Adipocyte (in vitro differentiated cells): Measurements from ENCODE around the gene TMC2.
A peak's percentile ranks its signal among the peaks of the same experiment; 100 is the strongest.
"Not testable (repeated sequence)": the region's sequence is repeated elsewhere in the genome, so short reads cannot be mapped to it uniquely, and the experiment has no call there.

Experiments
- DNase-seq: peaks from one replicate; pipeline ENCODE4 v3.0.0-alpha.2; 2015; ENCODE audit warnings: low read depth
- H3K27me3 ChIP-seq: replicated peaks from 2 replicates; pipeline ENCODE4 v1.7.0; 2013; ENCODE audit warnings: mild to moderate bottlenecking, low read length, moderate library complexity; ENCODE audit not compliant: control insufficient read depth, insufficient read depth
- H3K36me3 ChIP-seq: 2 replicates; pipeline ENCODE4 v1.7.0; 2013; ENCODE audit warnings: low read length, mild to moderate bottlenecking, moderate library complexity; ENCODE audit not compliant: control insufficient read depth, insufficient read depth, severe bottlenecking
- H3K4me1 ChIP-seq: 2 replicates; pipeline ENCODE4 v1.7.0; 2013; ENCODE audit warnings: mild to moderate bottlenecking, low read length, moderate library complexity; ENCODE audit not compliant: control insufficient read depth, insufficient read depth
- H3K4me3 ChIP-seq: 2 replicates; pipeline ENCODE4 v1.7.0; 2013; ENCODE audit warnings: mild to moderate bottlenecking, low read length, moderate library complexity
- H3K9ac ChIP-seq: 2 replicates; pipeline ENCODE4 v1.7.0; 2013; ENCODE audit warnings: mild to moderate bottlenecking, low read length, moderate library complexity
- H3K9me3 ChIP-seq: 2 replicates; pipeline ENCODE4 v1.7.0; 2013; ENCODE audit warnings: mild to moderate bottlenecking, low read length, moderate library complexity; ENCODE audit not compliant: control insufficient read depth

Gene TMC2

DNA sequence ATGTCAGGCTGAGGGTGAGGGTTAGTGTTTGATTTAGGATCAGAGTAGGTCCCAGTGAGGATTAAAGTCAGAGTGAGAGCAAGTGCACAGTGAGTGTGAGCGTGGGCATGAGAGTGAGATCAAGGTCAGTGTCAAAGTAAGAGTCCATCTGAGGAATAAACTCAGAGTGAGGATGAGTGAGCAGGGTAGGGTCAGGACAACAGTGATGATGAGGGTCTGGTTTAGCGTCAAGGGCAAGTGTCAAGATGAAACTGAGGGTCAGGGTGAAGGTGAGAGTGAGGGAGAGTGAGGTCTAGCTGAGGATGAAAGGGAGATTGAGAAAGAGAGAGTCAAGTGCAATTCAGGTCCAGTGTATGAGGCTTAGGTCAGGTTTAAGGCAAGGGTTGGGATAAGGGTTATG, 20.0 kb upstream of the TMC2 start:
- Histone ChIP-seq H3K36me3 (no peaks in the 10 kb centered on the region), H3K9ac (no peak overlapping the region), H3K4me3 (no peak overlapping the region), H3K4me1 (peaks cover 18% of the 10 kb centered on the region), H3K27me3 (no peaks in the 10 kb centered on the region), H3K9me3 (no peaks in the 10 kb centered on the region)
- DNase-seq, result no peak

DNA sequence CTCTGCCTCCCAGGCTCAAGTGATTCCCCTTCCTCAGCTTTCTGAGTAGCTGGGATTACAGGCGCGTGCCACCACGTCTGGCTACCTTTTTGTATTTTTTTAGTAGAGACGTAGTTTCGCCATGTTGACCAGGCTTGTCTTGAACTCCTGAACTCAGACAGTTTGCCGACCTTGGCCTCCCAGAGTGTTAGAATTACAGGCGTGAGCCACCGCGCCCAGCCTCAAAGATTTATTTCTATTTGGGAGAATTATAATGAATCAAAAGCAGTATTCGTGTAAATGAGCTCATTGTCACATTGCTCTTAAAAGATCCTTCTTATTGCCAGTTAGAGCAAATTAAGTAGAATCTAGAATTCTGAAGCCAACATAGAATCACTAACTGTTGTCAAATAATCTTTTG, 18.3 kb upstream of the TMC2 start:
- DNase-seq, result no peak
- H3K27me3 ChIP-seq, result no peaks in the 10 kb centered on the region
- H3K9ac ChIP-seq, result no peak overlapping the region

DNA sequence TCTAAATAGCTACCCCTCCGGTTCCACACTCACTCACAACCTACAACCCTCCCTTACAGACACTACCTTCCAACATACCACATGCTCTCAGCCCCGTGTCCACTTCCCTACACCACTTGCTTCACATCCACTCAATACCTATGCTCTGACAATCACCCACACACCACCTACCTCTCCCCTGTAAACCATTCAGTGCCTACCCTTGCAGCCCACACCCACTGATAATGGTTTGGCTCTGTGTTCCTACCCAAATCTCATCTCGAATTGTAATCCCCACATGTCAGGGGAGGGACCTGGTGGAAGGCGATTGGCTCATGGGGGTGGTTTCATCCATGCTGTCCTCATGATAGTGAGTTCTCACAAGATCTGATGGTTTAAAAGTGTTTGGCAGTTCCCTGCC, 17.8 kb upstream of the TMC2 start:
- DNase-seq, result no peak
- H3K9ac ChIP-seq, result no peak overlapping the region
- H3K4me1 ChIP-seq, result peaks cover 18% of the 10 kb centered on the region
- H3K9me3 ChIP-seq, result no peaks in the 10 kb centered on the region
- H3K27me3 ChIP-seq, result no peaks in the 10 kb centered on the region
- no peaks in the 10 kb centered on the region for H3K36me3 ChIP-seq
- H3K4me3 ChIP-seq, result no peak overlapping the region

More for the DNA sequence above, 18.3 kb upstream of the TMC2 start:
- Histone ChIP-seq H3K36me3 (no peaks in the 10 kb centered on the region), H3K4me3 (no peak overlapping the region), H3K9me3 (no peaks in the 10 kb centered on the region), H3K4me1 (peaks cover 18% of the 10 kb centered on the region)

GRCh38 chr20:2519115-2519809, 17.1 kb upstream of the TMC2 start:
- no peak overlapping the region for H3K9ac ChIP-seq
- DNase-seq, result peak; percentile 59
- no peaks in the 10 kb centered on the region for H3K36me3 ChIP-seq
- no peaks in the 10 kb centered on the region for H3K9me3 ChIP-seq
- H3K4me3 ChIP-seq, result no peak overlapping the region
- peaks cover 18% of the 10 kb centered on the region for H3K4me1 ChIP-seq
- no peaks in the 10 kb centered on the region for H3K27me3 ChIP-seq

GRCh38 chr20:2520617-2521016, 15.8 kb upstream of the TMC2 start:
- Histone ChIP-seq H3K9me3 (no peaks in the 10 kb centered on the region), H3K9ac (no peak overlapping the region), H3K4me3 (no peak overlapping the region), H3K36me3 (no peaks in the 10 kb centered on the region), H3K27me3 (no peaks in the 10 kb centered on the region), H3K4me1 (peaks cover 12% of the 10 kb centered on the region)
- DNase-seq, result no peak

- no peaks in the 10 kb centered on the region for H3K36me3 ChIP-seq
Measured at GRCh38 chr20:2521369-2522305, 14.7 kb upstream of the TMC2 start.

GRCh38 chr20:2522826-2523429, 13.4 kb upstream of the TMC2 start:
- H3K27me3 ChIP-seq, H3K36me3 ChIP-seq, H3K9me3 ChIP-seq, DNase-seq, H3K4me3 ChIP-seq, H3K9ac ChIP-seq: not testable (repeated sequence)
- H3K4me1 ChIP-seq, result peaks cover 13% of the 10 kb centered on the region

More at GRCh38 chr20:2521369-2522305, 14.7 kb upstream of the TMC2 start:
- Histone ChIP-seq H3K4me3 (no peak overlapping the region), H3K9me3 (no peaks in the 10 kb centered on the region), H3K27me3 (no peaks in the 10 kb centered on the region), H3K4me1 (peaks cover 13% of the 10 kb centered on the region), H3K9ac (no peak overlapping the region)
- peak; percentile 72 for DNase-seq

GRCh38 chr20:2523919-2524708, 12.3 kb upstream of the TMC2 start:
- peak overlapping the region; percentile 94 for H3K9ac ChIP-seq
- H3K9me3 ChIP-seq, result no peaks in the 10 kb centered on the region
- H3K4me3 ChIP-seq, result peak overlapping the region; percentile 89
- peaks cover 13% of the 10 kb centered on the region for H3K4me1 ChIP-seq
- H3K27me3 ChIP-seq, result no peaks in the 10 kb centered on the region
- DNase-seq, result peak; percentile 93
- no peaks in the 10 kb centered on the region for H3K36me3 ChIP-seq

GRCh38 chr20:2524709-2525506, 11.5 kb upstream of the TMC2 start:
- H3K9ac ChIP-seq, result peak overlapping the region; percentile 94
- no peaks in the 10 kb centered on the region for H3K36me3 ChIP-seq
- DNase-seq, result peak; percentile 74

GRCh38 chr20:2526218-2526583, 10.2 kb upstream of the TMC2 start:
- H3K9ac ChIP-seq, H3K27me3 ChIP-seq, H3K4me1 ChIP-seq, H3K4me3 ChIP-seq, H3K9me3 ChIP-seq, H3K36me3 ChIP-seq, DNase-seq: not testable (repeated sequence)

More at GRCh38 chr20:2524709-2525506, 11.5 kb upstream of the TMC2 start:
- H3K4me3 ChIP-seq, result peak overlapping the region; percentile 89
- H3K4me1 ChIP-seq, result peaks cover 6% of the 10 kb centered on the region
- H3K27me3 ChIP-seq, result no peaks in the 10 kb centered on the region
- H3K9me3 ChIP-seq, result no peaks in the 10 kb centered on the region
